Measurements from ENCODE around the gene IRS1. TPM values are rescaled to one million over a fixed set of nuclear protein-coding genes. Genes with fewer than 3 reads are reported as not detected.

The IRS1 gene
- total RNA-seq, 4 donors from 2014 or later = 14.3 to 16.2 (median 15.5) TPM

GRCh38 chr2:226694586-226695284, 104.9 kb downstream of the IRS1 start:
- DNase-seq (ENCODE audit: low spot score) (no peak), ATAC-seq (ENCODE audit: low FRiP score) (no peak)
- TF ChIP-seq CTCF (IDR thresholded peaks at IDR 0.05) = no peak

GRCh38 chr2:226694149-226694548, 105.5 kb downstream of the IRS1 start:
- DNase-seq (ENCODE audit: low spot score) = no peak
- no peak for ATAC-seq (ENCODE audit: low FRiP score)
- TF ChIP-seq CTCF (IDR thresholded peaks at IDR 0.05) = no peak

- TF ChIP-seq CTCF (IDR thresholded peaks at IDR 0.05) = no peak
- ATAC-seq (ENCODE audit: low FRiP score) (no peak), DNase-seq (ENCODE audit: low spot score) (no peak)
Measured at GRCh38 chr2:226693521-226693920, 106.1 kb downstream of the IRS1 start.

- TF ChIP-seq CTCF (IDR thresholded peaks at IDR 0.05) = no peak
- ATAC-seq (ENCODE audit: low FRiP score) (no peak), DNase-seq (ENCODE audit: low spot score) (no peak)
Measured at GRCh38 chr2:226692521-226693126, 107.0 kb downstream of the IRS1 start.

- no peak for ATAC-seq (ENCODE audit: low FRiP score)
- no peak for TF ChIP-seq CTCF (IDR thresholded peaks at IDR 0.05)
- DNase-seq (ENCODE audit: low spot score) = no peak
Measured at GRCh38 chr2:226691255-226691654, 108.4 kb downstream of the IRS1 start.

GRCh38 chr2:226690461-226691024, 109.1 kb downstream of the IRS1 start:
- no peak for DNase-seq (ENCODE audit: low spot score)
- no peak for TF ChIP-seq CTCF (IDR thresholded peaks at IDR 0.05)
- ATAC-seq (ENCODE audit: low FRiP score) = no peak

All from omental fat pad (tissue), 4 donors.